ENCODE data around the gene YJEFN3.

YJEFN3 gene

DNA sequence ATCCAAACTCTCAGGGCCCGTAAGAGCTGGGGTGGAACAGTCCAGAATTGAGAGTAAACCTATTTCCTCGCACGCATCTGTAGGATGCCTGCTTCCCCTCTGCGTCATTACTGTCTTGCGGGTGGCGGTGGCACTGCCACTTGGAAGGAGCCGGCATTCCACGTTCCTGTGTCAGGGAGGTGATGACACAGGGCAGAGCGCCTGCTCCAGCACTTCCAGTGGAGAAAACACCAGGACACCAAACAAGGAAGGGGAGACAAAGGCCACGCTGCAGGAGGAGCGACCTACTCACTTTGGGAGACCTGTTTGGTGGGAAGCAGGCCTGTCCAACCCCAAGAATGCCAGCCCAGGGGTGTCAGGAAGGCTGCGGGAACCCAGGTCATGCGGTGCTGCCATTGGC, 52.7 kb downstream of the YJEFN3 start:
- TF ChIP-seq, protein P1, sequence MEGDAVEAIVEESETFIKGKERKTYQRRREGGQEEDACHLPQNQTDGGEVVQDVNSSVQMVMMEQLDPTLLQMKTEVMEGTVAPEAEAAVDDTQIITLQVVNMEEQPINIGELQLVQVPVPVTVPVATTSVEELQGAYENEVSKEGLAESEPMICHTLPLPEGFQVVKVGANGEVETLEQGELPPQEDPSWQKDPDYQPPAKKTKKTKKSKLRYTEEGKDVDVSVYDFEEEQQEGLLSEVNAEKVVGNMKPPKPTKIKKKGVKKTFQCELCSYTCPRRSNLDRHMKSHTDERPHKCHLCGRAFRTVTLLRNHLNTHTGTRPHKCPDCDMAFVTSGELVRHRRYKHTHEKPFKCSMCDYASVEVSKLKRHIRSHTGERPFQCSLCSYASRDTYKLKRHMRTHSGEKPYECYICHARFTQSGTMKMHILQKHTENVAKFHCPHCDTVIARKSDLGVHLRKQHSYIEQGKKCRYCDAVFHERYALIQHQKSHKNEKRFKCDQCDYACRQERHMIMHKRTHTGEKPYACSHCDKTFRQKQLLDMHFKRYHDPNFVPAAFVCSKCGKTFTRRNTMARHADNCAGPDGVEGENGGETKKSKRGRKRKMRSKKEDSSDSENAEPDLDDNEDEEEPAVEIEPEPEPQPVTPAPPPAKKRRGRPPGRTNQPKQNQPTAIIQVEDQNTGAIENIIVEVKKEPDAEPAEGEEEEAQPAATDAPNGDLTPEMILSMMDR (IDR thresholded peaks at IDR 0.05; ENCODE audit: low read depth, low read length, missing control alignments): no peak
- DNase-seq (ENCODE audit: low read depth): no peak
- no peak overlapping the region for H3K4me3 ChIP-seq (ENCODE audit: low read depth, low read length)

DNA sequence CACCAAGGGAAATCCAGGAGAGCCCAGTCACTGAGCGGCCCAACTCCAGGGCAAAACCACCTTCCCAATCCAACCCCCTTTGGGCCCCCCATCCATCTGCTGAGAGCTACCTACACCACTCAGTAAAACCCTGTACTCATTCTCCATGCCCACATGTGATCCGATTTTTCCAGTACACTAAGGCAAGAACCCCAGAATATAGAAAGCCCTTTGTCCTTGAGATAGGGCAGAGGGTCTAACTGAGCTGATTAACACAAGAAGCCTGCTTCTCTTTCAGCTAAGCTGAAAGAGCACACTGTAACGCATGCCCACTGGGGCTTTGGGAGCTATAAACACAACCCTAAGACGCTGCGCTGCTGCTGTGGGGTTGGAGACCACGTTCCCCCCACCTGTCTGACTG, 53.8 kb downstream of the YJEFN3 start:
- TF ChIP-seq, protein P1 (IDR thresholded peaks at IDR 0.05; ENCODE audit: low read depth, low read length, missing control alignments): no peak

DNA sequence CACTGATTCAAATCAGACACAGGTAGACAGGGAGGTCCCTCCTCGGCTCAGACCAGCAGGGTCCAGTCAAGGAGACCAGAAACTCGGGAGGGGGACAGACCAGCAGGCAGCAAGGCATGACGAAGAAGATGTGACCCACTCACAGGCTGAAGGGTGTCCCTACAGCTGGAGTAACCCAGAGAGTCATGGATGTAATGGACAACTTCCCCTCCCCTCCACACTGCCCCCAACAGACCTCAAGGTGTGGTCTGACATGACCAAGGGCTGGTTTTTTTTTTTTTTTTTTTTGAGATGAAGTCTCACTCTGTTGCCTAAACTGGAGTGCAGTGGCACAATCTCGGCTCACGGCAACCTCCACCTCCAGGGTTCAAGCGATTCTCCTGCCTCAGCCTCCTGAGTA, 55.6 kb downstream of the YJEFN3 start:
- DNase-seq (ENCODE audit: low read depth): no peak
- no peak overlapping the region for H3K4me3 ChIP-seq (ENCODE audit: low read depth, low read length)
- TF ChIP-seq, protein P1 (IDR thresholded peaks at IDR 0.05; ENCODE audit: low read depth, low read length, missing control alignments): no peak

More for the DNA sequence above, 53.8 kb downstream of the YJEFN3 start:
- DNase-seq (ENCODE audit: low read depth): no peak
- H3K4me3 ChIP-seq (ENCODE audit: low read depth, low read length): no peak overlapping the region
